HG02763 (cell line): ENCODE measurements around the gene KCNE1.
"Not testable (repeated sequence)": the region's sequence is repeated elsewhere in the genome, so short reads cannot be mapped to it uniquely, and the experiment has no call there.

Experiments used
- ATAC-seq: cut with Tn5 transposase; IDR thresholded peaks from one replicate; pipeline ENCODE4 v1.9.1; 2021; ENCODE audit warnings: mild to moderate bottlenecking, moderate library complexity; ENCODE audit not compliant: unreplicated experiment

The KCNE1 gene

GRCh38 chr21:34511787-34512455, at the start of gene KCNE1:
TSS of gene KCNE1 (minus strand) at chr21:34512210. CDS start at chr21:34449634, 62,576 bp downstream.
- no peak for ATAC-seq

- no peak for ATAC-seq
Observed at GRCh38 chr21:34561806-34562205, 49.8 kb upstream of the KCNE1 start.

GRCh38 chr21:34560609-34561008, 48.6 kb upstream of the KCNE1 start:
- ATAC-seq: no peak

- ATAC-seq: no peak
Observed at GRCh38 chr21:34560021-34560420, 48.0 kb upstream of the KCNE1 start.

- ATAC-seq: no peak
Observed at GRCh38 chr21:34559089-34559631, 47.1 kb upstream of the KCNE1 start.

GRCh38 chr21:34558166-34558565, 46.2 kb upstream of the KCNE1 start:
- ATAC-seq: no peak

- no peak for ATAC-seq
Observed at GRCh38 chr21:34557261-34557660, 45.3 kb upstream of the KCNE1 start.

GRCh38 chr21:34554670-34555069, 42.7 kb upstream of the KCNE1 start:
- not testable (repeated sequence) for ATAC-seq

GRCh38 chr21:34554227-34554626, 42.2 kb upstream of the KCNE1 start:
- ATAC-seq: no peak

GRCh38 chr21:34553151-34553952, 41.3 kb upstream of the KCNE1 start:
- no peak for ATAC-seq

GRCh38 chr21:34552360-34553098, 40.5 kb upstream of the KCNE1 start:
- ATAC-seq: no peak

- no peak for ATAC-seq
Observed at GRCh38 chr21:34550182-34550799, 38.3 kb upstream of the KCNE1 start.

GRCh38 chr21:34548781-34549376, 36.9 kb upstream of the KCNE1 start:
- ATAC-seq: no peak

GRCh38 chr21:34546542-34546941, 34.5 kb upstream of the KCNE1 start:
- no peak for ATAC-seq

GRCh38 chr21:34545079-34545884, 33.3 kb upstream of the KCNE1 start:
- ATAC-seq: peak; percentile 82

- ATAC-seq: no peak
Observed at GRCh38 chr21:34544032-34544496, 32.1 kb upstream of the KCNE1 start.

GRCh38 chr21:34543017-34543416, 31.0 kb upstream of the KCNE1 start:
- no peak for ATAC-seq

- no peak for ATAC-seq
Observed at GRCh38 chr21:34540206-34540605, 28.2 kb upstream of the KCNE1 start.

GRCh38 chr21:34537838-34538237, 25.8 kb upstream of the KCNE1 start:
- ATAC-seq: no peak

- ATAC-seq: no peak
Observed at GRCh38 chr21:34536820-34537219, 24.8 kb upstream of the KCNE1 start.
